HG02981 (cell line): ENCODE data around the gene TSSK1B.
"Not testable (repeated sequence)": the region's sequence is repeated elsewhere in the genome, so short reads cannot be mapped to it uniquely, and the experiment has no call there.

Experiments used
- ATAC-seq: cut with Tn5 transposase; IDR thresholded peaks from one replicate; pipeline ENCODE4 v1.9.1; 2021; ENCODE audit warnings: mild to moderate bottlenecking, moderate library complexity; ENCODE audit not compliant: unreplicated experiment

The TSSK1B gene

GRCh38 chr5:113434889-113435288 lies at the start of gene TSSK1B:
TSSK1B (minus strand) TSS chr5:113434989; CDS start chr5:113434839, 150 bp downstream.
- no peak for ATAC-seq

GRCh38 chr5:113480243-113480642 lies 45.5 kb upstream of the TSSK1B start:
- no peak for ATAC-seq

- no peak for ATAC-seq
Observed at GRCh38 chr5:113478691-113479090, 43.9 kb upstream of the TSSK1B start.

- no peak for ATAC-seq
Observed at GRCh38 chr5:113474100-113474728, 39.4 kb upstream of the TSSK1B start.

- ATAC-seq = no peak
Observed at GRCh38 chr5:113463032-113463431, 28.2 kb upstream of the TSSK1B start.

GRCh38 chr5:113457106-113457505 lies 22.3 kb upstream of the TSSK1B start:
- ATAC-seq = not testable (repeated sequence)

- no peak for ATAC-seq
Observed at GRCh38 chr5:113452941-113453340, 18.2 kb upstream of the TSSK1B start.

GRCh38 chr5:113451797-113452196 lies 17.0 kb upstream of the TSSK1B start:
- ATAC-seq = no peak

GRCh38 chr5:113450929-113451328 lies 16.1 kb upstream of the TSSK1B start:
- no peak for ATAC-seq

GRCh38 chr5:113450462-113450861 lies 15.7 kb upstream of the TSSK1B start:
- no peak for ATAC-seq

GRCh38 chr5:113448252-113448651 lies 13.5 kb upstream of the TSSK1B start:
- no peak for ATAC-seq

GRCh38 chr5:113447498-113448050 lies 12.8 kb upstream of the TSSK1B start:
- no peak for ATAC-seq

- ATAC-seq = no peak
Observed at GRCh38 chr5:113446358-113446927, 11.7 kb upstream of the TSSK1B start.

- no peak for ATAC-seq
Observed at GRCh38 chr5:113437111-113437510, 2.3 kb upstream of the TSSK1B start.

- no peak for ATAC-seq
Observed at GRCh38 chr5:113435575-113435974, 786 bp upstream of the TSSK1B start.

GRCh38 chr5:113433862-113434612 lies 752 bp downstream of the TSSK1B start:
- ATAC-seq = no peak

- ATAC-seq = no peak
Observed at GRCh38 chr5:113433071-113433470, 1.7 kb downstream of the TSSK1B start.

GRCh38 chr5:113427871-113428574 lies 6.8 kb downstream of the TSSK1B start:
- ATAC-seq = no peak

GRCh38 chr5:113425909-113426308 lies 8.9 kb downstream of the TSSK1B start:
- ATAC-seq = no peak

- ATAC-seq = no peak
Observed at GRCh38 chr5:113421693-113422092, 13.1 kb downstream of the TSSK1B start.

- no peak for ATAC-seq
Observed at GRCh38 chr5:113405530-113405929, 29.3 kb downstream of the TSSK1B start.
